Adipocyte (in vitro differentiated cells): ENCODE measurements around the gene SHROOM3.
A peak's percentile ranks its signal among the peaks of the same experiment; 100 is the strongest.

Source experiments
- DNase-seq: peaks from one replicate; pipeline ENCODE4 v3.0.0-alpha.2; 2015; ENCODE audit warnings: low read depth
- H3K27me3 ChIP-seq: replicated peaks from 2 replicates; pipeline ENCODE4 v1.7.0; 2013; ENCODE audit warnings: mild to moderate bottlenecking, low read length, moderate library complexity; ENCODE audit not compliant: control insufficient read depth, insufficient read depth
- H3K36me3 ChIP-seq: 2 replicates; pipeline ENCODE4 v1.7.0; 2013; ENCODE audit warnings: low read length, mild to moderate bottlenecking, moderate library complexity; ENCODE audit not compliant: control insufficient read depth, insufficient read depth, severe bottlenecking
- H3K4me1 ChIP-seq: 2 replicates; pipeline ENCODE4 v1.7.0; 2013; ENCODE audit warnings: mild to moderate bottlenecking, low read length, moderate library complexity; ENCODE audit not compliant: control insufficient read depth, insufficient read depth
- H3K4me3 ChIP-seq: 2 replicates; pipeline ENCODE4 v1.7.0; 2013; ENCODE audit warnings: mild to moderate bottlenecking, low read length, moderate library complexity
- H3K9ac ChIP-seq: 2 replicates; pipeline ENCODE4 v1.7.0; 2013; ENCODE audit warnings: mild to moderate bottlenecking, low read length, moderate library complexity
- H3K9me3 ChIP-seq: 2 replicates; pipeline ENCODE4 v1.7.0; 2013; ENCODE audit warnings: mild to moderate bottlenecking, low read length, moderate library complexity; ENCODE audit not compliant: control insufficient read depth

The SHROOM3 gene

DNA sequence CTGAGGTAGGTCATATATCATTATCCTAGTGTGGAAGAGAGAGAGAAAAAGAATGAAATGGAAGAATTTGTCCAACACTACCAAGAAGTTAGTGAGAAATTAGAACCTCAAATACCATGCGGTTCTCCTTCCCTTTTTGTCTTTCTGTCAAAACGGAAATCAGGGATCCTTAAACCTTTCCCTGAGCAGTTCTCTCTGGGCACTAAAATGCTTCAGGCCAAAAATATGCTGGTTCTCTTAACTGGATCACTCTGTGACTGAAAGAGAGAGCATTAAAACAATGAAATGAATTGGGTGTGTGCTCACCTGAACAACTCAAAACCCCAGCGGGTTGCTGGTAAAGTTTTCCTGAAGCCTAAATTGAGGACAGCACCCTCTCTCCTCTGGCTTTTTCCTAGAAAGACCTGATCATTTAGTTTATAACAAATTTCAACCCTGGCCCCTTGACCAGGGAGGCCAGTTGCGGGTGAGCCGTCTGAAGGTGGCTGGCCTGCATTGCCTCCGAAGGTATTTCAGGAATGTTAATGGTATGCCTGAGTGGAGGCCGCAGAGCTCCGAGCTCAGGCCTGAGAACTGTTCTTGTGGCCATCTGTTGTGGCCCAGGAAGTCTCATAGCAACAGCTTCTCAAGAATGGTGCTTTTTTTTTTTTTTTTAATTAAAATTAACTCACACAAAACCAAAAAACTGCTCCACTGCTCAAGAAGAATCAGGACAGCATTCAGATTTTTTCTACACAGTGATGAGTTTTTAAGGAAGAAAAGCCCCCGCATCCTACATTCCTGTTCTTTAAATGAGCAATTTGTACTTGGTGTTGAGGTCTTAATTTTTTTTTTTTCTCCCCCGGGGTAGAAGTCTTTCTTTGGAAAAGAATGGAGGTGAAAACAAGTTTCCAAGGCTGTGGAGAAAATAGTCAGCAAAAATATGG lies 155.1 kb downstream of the SHROOM3 start:
- Histone ChIP-seq H3K4me1 (peaks cover 23% of the 10 kb centered on the region), H3K9ac (peak overlapping the region; percentile 16), H3K36me3 (no peaks in the 10 kb centered on the region), H3K4me3 (no peak overlapping the region), H3K27me3 (no peaks in the 10 kb centered on the region), H3K9me3 (no peaks in the 10 kb centered on the region)
- peak; percentile 88 for DNase-seq

DNA sequence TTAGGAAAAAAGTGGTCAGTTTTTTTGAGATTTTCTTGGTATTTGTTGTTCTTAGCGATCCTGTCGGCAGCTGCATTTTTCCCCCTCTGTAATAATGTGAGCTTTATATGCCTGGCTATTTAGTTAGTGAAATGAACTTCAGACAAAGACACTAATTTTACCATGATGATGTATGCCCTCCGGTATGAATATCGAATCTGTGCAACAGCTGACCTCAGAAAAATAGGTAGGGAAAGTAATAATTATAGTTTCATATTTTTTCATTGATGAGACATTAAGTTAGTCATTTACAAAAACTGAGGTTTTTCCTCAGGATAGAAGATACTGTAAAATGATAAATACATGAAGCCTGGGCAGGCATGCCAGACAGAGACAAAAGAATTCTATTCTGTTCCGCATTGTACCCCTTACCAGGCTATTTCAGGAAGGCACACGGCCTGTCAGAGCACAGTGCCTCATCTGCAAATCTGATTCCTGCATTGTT lies 155.8 kb downstream of the SHROOM3 start:
- Histone ChIP-seq H3K9me3 (no peaks in the 10 kb centered on the region), H3K4me1 (peaks cover 23% of the 10 kb centered on the region), H3K9ac (peak overlapping the region; percentile 16), H3K36me3 (no peaks in the 10 kb centered on the region), H3K27me3 (no peaks in the 10 kb centered on the region), H3K4me3 (no peak overlapping the region)
- peak; percentile 68 for DNase-seq

DNA sequence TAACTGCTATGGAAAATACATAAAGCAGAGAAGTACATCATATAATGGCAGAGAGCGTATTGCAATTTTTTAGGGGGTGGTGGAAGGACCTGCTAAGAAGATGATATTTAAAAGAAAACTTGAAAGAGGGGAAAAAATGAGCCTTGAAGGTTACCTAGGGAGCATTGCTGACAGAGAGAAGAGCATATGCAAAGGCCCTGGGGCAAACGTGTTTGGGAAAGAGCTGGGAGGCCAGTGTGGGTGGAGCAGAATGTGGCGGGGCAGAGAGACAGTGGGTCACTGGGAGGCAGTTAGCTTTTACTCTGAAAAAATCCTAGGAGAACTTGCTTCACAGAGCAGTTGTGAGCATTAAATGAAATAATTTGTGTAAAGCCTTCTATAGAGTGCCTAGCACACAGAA lies 157.0 kb downstream of the SHROOM3 start:
- Histone ChIP-seq H3K4me1 (peaks cover 20% of the 10 kb centered on the region), H3K27me3 (no peaks in the 10 kb centered on the region), H3K9ac (no peak overlapping the region), H3K9me3 (no peaks in the 10 kb centered on the region), H3K4me3 (no peak overlapping the region), H3K36me3 (no peaks in the 10 kb centered on the region)
- no peak for DNase-seq

DNA sequence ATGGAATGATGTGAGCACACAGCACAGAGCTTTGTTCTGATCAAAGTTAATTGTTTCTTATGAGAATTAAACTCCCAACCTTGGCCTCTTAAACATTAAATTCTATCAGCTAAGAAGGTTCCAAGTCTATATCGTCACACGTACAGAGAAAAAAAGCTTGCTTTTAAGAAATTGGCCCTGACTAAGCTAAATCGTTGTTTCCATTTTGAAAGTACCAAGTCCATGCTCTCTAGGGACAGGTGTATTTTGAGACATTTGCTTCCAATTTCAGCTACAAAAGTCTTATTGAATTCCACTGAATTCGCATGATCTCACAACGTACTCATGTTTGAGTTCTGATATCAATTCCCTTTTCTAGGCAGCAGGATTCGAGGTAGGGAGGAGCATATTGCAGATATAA lies 157.4 kb downstream of the SHROOM3 start:
- Histone ChIP-seq H3K27me3 (no peaks in the 10 kb centered on the region), H3K4me1 (peaks cover 20% of the 10 kb centered on the region), H3K4me3 (no peak overlapping the region), H3K9me3 (no peaks in the 10 kb centered on the region), H3K9ac (no peak overlapping the region), H3K36me3 (no peaks in the 10 kb centered on the region)
- DNase-seq = no peak

DNA sequence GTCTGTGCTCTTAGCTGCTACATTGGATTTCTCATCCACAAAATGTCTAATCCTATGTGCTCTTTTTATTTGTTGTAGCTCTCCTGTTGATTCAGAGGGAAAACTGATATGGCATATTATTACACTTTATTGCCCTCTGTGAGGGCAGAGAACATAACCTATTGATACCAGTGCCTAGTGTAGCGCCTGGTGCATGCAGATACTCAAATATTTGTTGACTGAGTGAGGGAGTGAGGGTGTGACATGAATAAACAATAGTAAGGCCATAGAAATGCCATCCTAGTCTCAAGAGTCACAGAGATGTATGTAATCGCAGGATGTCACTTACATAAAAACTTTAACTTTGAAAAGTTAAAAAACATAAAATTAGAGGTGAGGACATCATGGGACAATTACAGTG lies 159.1 kb downstream of the SHROOM3 start:
- Histone ChIP-seq H3K9ac (no peak overlapping the region), H3K9me3 (no peaks in the 10 kb centered on the region), H3K4me3 (no peak overlapping the region), H3K27me3 (no peaks in the 10 kb centered on the region), H3K36me3 (no peaks in the 10 kb centered on the region), H3K4me1 (peaks cover 20% of the 10 kb centered on the region)
- DNase-seq = no peak

DNA sequence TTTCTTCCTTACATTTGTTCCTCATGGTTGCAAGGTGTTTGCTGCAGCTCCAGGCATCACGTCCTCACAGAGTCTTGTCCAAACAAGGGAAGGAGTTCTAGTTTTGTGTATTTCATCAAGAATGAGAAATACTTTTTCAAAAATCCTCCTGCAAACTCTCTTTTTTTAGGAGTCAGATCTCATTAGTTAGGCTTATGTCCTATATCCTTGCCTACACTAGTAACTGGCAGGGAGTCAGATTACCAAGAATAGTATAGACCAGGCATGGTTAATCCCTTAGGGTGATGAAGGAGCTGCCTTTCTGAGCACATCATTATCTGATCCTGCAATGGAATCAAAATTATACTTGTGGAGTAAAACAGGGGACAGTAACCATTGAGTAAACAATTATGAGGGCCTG lies 160.4 kb downstream of the SHROOM3 start:
- Histone ChIP-seq H3K4me1 (peaks cover 11% of the 10 kb centered on the region), H3K9ac (no peak overlapping the region), H3K9me3 (no peaks in the 10 kb centered on the region), H3K4me3 (no peak overlapping the region), H3K27me3 (no peaks in the 10 kb centered on the region), H3K36me3 (no peaks in the 10 kb centered on the region)
- no peak for DNase-seq

DNA sequence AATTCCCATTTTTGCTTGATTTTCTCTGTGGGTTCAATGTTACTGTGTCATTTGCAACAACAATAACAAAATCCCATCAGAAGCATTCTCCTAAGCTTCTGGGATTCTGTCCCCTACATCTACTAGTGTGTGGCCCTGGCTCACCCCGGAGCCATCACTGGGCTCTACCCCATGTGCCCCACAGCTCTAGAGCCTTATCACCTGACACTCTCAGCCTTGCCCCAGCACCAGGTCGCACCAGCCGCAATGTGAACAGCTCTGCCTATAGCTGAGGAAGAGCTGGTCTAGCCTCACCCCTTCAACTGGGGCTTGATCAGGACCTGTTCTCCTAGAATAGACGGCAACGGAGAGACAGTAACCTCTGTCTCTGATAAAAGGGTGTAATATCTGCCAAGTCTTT lies 161.7 kb downstream of the SHROOM3 start:
- Histone ChIP-seq H3K27me3 (no peaks in the 10 kb centered on the region), H3K4me1 (peaks cover 10% of the 10 kb centered on the region), H3K4me3 (no peak overlapping the region), H3K9me3 (no peaks in the 10 kb centered on the region), H3K9ac (no peak overlapping the region), H3K36me3 (no peaks in the 10 kb centered on the region)
- no peak for DNase-seq

DNA sequence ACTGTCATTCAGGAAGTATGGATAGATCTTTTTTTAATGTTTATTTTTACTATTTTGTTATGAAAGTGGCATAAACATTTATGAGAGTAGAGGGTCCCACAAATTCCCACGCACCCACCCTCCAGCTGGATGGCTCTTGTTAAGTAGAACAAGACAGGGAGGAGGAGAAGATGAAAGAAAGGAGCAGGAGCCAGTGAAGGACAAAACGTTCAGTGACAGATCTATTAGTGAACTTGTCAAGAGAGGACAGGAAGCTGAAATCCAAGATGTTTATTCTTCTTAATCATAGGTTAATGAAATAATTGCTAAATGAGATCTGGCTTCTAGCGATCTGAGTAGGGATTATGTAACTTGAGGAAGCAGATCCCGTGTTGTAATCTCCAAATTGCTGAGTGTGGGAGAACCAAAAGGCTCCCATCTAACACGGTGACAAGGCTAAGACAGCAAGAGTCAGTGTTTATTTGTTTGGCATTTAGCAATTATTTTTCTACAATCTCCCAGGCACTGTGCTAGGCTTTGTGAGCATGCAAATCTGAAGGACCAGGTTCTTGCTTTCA lies 162.5 kb downstream of the SHROOM3 start:
- Histone ChIP-seq H3K4me3 (no peak overlapping the region), H3K4me1 (peaks cover 11% of the 10 kb centered on the region), H3K9ac (no peak overlapping the region), H3K9me3 (no peaks in the 10 kb centered on the region), H3K27me3 (no peaks in the 10 kb centered on the region), H3K36me3 (no peaks in the 10 kb centered on the region)
- DNase-seq = no peak

DNA sequence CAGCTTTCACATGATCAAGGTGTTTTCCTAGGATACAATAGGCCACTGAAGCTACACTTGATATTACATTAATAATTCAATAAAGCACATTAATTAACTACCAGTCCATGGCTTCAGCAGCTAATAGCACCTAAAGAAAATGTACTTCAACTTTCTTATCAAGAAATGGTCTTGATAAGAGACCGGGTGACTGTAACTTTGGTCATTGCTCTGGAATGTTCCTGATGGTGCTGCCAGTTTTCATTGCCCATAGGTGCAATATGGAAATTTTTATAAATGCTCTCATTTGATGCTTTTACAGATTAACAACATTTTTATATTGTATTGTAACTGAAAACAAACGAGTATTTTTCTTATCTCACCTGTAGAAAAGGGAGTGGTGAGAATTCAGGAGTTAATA lies 165.4 kb downstream of the SHROOM3 start:
- no peak for DNase-seq
- no peaks in the 10 kb centered on the region for H3K27me3 ChIP-seq
- no peaks in the 10 kb centered on the region for H3K9me3 ChIP-seq
- no peaks in the 10 kb centered on the region for H3K36me3 ChIP-seq
- no peak overlapping the region for H3K9ac ChIP-seq
- H3K4me3 ChIP-seq = no peak overlapping the region
- peaks cover 11% of the 10 kb centered on the region for H3K4me1 ChIP-seq

DNA sequence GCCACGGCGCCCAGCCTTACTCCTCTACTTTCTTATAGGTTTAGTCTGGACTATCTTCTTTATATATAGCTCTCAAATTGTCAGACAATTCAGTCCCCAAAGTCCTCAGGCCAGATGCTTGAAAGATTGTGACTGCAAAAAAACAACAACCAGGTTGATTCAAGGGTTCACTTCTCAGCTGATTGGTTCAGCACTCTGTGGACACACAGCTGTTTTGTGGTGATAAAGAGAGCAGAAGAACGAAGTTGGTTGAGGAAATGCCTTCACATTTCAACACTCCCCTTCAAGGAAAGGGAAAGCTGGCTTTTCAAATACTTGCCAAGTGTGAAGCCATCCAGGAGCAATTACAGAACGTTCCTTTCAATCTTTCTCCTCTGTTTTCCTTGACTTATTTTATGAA lies 166.8 kb downstream of the SHROOM3 start:
- DNase-seq = peak; percentile 78
- Histone ChIP-seq H3K9me3 (no peaks in the 10 kb centered on the region), H3K4me1 (peaks cover 13% of the 10 kb centered on the region), H3K9ac (no peak overlapping the region), H3K36me3 (no peaks in the 10 kb centered on the region), H3K4me3 (no peak overlapping the region), H3K27me3 (no peaks in the 10 kb centered on the region)

DNA sequence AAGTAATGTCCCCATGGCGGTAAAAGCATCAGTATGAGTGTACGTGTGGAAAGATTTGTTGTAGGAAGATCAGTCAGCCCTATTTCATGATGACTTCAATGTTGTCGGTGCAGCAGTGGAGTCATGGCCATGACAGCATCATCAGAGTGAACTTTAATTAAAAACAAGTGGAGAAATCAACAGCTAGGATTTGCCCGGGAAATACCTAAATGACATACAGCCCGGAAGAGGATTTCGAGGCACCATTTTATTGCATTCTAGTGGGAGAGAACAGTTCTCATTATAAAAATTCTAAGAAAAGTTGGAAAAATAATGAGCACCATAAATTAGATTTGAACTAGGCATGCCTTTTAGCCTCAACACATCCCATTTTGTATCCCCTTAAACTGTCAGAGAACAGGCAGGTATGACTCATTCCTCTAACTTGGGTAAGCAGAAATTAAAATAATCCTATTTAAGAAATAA lies 170.1 kb downstream of the SHROOM3 start:
- H3K9me3 ChIP-seq = no peaks in the 10 kb centered on the region
- no peak overlapping the region for H3K9ac ChIP-seq
- no peaks in the 10 kb centered on the region for H3K27me3 ChIP-seq
- no peak for DNase-seq
- no peaks in the 10 kb centered on the region for H3K36me3 ChIP-seq
- peaks cover 19% of the 10 kb centered on the region for H3K4me1 ChIP-seq
- no peak overlapping the region for H3K4me3 ChIP-seq
